ENCODE results near the gene MRPL17.
"Not testable (repeated sequence)": the region's sequence is repeated elsewhere in the genome, so short reads cannot be mapped to it uniquely, and the experiment has no call there.

MRPL17 gene

DNA sequence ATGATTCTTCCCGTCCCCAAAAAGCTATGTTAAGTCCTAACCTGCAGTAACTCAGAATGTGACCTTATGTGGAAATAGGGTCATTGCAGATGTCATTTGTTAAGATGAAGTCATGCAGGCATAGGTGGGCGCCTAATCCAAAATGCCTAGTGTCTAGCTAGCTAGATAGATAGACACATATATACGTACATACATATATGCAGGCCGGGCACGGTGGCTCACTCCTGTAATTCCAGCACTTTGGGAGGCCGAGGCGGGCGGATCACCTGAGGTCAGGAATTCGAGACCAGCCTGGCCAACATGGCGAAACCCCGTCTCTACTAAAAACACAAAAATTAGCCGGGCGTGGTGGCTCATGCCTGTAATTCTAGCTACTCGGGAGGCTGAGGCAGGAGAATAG, 928 bp upstream of the MRPL17 start:
- not testable (repeated sequence) for DNase-seq (ENCODE audit: low spot score); FAIRE-seq

DNA sequence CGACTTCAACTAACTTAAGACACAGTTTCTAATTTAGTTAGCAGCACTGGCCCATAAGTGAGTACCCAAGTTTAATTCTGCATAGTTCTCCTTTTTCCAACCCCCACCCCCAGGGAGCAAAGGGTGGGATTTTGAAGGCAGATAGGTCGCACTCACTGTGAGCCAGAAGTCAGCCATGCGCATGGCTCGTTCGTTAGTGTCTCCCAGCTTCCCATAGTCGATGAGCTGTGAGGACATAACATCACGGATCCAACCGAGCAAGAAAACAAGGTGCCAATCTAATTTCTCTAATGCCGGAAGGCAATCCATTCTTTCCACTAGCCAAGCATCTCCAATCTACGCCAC, 577 bp downstream of the MRPL17 start:
- FAIRE-seq: no peak
- no peak for DNase-seq (ENCODE audit: low spot score)

DNA sequence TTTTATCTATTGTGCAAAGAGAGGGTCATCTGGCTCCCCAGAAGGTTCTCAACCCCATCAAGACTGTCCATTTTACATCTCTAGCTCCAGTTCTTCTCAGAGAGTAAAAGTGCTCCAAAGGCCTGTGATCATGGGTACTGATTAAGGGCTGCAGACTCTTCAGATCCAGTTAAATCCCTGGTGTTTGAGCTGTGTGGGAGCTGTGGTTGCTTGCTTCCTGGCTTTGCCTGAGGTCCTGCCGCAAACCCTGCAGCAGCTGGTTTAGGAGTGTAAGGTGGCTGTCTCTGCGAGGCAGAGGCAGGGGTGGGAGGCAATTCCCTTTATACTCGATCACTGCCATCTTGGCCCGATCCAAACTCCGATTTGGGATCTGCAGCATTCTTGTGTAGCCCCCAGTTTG, 1.2 kb downstream of the MRPL17 start:
- no peak for FAIRE-seq
- no peak for DNase-seq (ENCODE audit: low spot score)

DNA sequence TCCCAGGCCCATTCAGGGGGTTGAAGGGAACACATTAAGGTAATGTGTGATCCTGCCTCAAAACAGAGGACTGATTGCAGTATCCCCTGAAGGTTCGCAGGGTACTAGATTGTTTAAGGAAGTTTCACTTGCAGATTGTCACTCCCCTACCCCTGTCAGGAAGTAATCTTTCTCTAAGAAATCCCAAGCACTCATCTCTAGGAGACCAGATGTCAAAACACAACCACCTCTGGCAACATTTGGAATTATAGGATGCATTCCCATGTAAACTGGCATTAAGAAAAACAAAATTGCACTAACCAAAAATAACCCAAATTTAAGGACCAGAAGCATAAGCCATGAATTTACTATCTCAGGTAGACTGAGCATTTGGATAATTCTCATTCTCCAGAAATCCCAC, 1.6 kb downstream of the MRPL17 start:
- FAIRE-seq: no peak
- DNase-seq (ENCODE audit: low spot score): no peak

DNA sequence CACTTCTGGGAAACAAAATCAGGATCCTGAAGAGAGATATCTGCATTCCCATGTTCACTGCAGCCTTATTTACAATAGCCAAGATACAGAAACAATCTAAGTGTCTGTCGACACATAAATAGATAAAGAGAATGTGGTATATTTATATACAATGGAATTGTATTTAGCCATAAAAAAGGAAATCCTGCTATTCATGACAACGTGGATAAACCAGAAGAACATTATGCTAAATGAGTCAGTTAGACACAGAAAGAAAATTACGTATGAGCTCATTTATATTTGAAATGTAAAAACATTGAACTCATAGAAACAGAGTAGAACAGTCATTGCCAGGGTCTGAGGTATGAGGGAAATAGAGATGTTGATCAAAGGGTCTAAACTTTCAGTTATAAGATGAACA, 6.1 kb downstream of the MRPL17 start:
- DNase-seq (ENCODE audit: low spot score) (no peak), FAIRE-seq (no peak)

DNA sequence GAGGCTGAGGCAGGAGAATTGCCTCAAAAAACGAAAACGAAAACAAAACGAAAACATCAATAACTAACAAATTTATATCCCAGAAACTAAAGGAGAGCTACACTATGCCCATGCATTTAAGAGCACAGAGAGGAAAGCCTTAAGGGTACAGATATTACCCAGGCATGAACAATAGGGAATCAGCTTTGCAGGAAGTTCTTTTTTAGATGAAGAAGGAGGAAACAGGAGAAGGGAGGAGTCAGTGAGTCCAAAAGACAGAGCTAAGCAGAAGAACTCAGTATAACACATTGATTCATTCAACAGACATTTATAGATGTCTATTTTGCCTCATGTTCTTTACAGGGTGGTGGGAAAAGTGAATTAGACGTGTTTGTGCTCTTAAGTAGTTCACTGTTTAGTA, 8.3 kb downstream of the MRPL17 start:
- FAIRE-seq (no peak), DNase-seq (ENCODE audit: low spot score) (no peak)

DNA sequence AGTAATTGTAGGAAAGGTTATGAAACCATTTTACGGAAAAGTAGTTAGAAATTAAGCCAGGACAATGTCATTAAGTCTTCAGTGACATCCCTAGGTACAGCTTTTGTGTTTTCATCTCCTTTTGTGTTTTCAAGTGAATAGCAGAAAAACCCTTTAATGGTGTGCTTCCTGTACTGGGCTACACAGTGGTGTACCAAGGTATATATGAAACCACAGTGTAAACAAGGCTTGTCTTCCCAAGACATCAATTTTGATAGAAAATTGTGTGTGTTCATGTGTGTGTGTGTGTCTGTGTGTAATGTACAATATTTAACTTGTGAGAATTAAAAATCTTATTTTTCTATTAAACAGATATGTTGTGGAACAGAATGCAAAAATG, 8.9 kb downstream of the MRPL17 start:
- DNase-seq (ENCODE audit: low spot score): no peak
- FAIRE-seq: no peak

DNA sequence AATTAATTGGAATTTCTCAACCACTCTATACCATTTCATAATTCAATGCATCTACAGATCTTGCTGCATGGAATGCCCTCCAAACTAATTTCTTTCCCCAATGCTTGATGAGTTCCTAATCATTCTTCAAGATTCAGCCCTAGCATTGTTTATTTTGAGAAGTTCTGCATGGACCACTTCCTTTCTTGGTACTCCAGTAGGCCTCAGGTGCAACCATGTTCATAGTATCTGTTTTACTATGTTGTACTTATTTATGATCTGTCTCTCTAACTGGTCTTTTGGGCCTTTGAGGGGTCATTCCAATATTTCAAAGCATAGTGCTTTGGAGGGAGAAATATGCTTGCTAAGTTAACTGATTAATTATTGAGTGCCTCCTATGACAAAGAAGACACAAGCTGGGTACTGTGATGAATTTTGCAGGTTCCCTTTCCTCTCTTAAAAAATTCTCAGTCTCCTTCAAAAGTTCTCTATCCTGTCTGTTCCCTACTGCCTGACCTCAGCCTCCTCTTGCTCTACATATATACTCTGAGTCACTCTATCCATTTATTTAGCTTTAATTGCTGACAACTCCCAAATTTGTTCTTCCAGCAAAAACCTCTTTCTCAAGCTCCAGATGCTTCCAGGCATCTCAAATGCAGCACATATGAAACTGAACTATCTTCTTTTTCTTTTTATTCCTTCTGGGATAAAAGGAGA, 9.5 kb downstream of the MRPL17 start:
- DNase-seq (ENCODE audit: low spot score) (no peak), FAIRE-seq (no peak)

DNA sequence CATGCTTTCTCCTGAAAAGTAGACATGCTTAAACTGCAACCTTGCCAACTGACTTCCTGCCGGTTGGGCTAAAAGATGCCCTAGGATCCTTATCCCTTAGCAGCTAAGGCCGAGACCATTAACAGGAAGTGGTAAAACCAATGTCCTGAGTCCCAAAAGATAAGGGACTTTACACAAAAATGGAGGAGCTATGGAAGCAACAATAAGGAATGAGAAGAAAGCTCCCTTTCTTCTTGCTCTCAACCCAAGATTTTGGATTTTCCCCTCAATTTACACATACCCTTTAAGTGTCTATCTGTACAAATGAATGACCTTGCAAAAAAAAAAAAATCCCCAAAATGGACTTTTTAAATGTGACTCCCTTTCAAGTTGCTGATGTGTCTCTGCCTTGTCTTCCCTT, 11.1 kb downstream of the MRPL17 start:
- DNase-seq (ENCODE audit: low spot score): no peak
- FAIRE-seq: no peak

DNA sequence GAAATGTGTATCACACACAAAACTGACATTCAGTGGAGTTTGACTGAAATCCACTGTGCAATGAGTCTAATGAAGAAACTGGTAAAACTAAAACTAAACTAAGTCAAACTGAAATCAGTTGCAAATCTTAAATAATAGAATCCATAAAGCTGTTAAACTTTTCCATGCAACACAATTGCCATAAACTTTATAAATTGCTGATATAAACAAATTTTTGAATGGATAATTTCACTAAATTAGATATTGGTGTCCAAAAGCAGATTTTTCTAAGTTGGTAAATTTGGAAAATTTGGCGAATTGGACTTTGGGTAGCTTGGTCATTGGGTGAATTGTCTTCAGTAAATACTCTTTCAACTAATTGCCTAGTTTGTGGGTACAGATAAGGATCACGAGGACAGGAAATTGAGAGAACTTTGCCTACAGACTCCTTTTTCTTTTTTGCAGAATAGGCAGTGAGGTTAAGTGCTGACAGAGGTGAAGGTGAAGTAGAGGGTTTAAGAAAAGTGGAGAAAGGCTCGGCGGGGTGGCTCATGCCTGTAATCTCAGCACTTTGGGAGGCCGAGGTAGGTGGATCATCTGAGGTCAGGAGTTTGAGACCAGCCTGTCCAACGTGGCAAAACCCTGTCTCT, 12.8 kb downstream of the MRPL17 start:
- FAIRE-seq (no peak), DNase-seq (ENCODE audit: low spot score) (no peak)

DNA sequence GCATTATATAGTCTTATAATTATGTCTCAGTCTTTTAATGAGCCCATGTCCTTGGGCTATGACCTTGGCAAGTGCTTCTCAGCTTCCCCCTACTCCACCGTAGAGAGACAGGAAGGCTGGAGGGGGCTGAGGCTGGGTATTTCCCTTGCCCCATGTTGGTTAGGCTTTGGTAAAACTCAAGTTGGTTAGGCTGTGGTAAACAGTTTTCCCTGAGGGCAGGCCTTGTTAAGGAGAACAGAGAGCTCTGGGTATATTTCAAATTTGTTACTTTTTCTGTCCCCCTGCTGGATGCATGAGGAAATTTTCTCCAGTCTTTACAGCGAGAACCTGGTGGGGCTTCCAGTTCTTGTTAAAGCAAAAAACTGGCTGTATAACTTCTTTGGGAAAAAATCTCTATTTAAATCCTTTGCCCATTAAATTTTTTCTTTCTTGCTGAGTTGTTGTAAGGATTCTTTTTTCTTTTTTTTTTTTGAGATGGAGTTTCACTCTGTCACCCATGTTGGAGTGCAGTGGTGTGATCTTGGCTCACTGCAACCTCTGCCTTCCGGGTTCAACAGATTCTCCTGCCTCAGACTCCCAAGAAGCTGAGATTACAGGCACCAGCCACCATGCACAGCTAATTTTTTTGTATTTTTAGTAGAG, 15.3 kb downstream of the MRPL17 start:
- DNase-seq (ENCODE audit: low spot score): no peak
- FAIRE-seq: no peak

DNA sequence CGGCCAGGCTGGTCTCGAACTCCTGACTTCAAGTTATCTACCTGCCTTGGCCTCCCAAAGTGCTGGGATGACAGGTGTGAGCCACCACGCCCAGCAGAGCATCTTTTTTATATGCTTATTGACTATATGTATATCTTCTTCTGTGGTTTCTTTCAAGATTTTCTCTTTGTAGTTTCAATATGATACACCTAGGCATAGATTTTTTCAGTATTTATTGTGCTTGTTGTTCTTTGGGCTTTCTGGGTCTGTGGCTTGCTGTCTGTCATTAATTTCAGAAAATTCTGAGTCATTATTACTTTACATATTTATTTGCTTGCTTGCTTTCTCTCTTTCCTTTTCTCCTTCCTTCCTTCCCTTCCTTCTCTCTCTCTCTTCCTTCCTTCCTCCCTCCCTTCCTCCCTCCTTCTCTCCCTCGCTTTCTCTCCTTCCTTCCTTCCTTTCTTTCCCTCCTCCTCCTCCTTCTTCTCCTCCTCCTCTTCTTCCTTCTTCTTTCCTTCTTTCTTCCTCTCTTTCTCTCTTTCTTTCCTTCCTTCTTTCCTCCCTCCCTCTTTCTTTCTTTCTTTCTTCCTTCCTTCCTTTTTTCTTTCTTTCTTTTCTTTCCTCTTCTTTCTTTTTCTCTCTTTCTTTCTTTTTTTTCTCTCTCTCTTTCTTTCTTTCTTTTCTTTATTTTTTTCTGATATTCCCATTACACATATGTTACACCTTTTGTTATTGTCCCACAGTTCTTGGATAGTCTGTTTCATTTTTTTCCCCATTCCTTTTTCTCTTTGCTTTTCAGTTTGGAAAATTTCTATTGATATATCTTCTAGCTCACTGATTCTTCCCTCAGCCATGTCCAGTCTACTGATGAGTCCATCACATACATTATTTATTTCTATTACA, 16.6 kb downstream of the MRPL17 start:
- DNase-seq (ENCODE audit: low spot score): no peak
- no peak for FAIRE-seq

DNA sequence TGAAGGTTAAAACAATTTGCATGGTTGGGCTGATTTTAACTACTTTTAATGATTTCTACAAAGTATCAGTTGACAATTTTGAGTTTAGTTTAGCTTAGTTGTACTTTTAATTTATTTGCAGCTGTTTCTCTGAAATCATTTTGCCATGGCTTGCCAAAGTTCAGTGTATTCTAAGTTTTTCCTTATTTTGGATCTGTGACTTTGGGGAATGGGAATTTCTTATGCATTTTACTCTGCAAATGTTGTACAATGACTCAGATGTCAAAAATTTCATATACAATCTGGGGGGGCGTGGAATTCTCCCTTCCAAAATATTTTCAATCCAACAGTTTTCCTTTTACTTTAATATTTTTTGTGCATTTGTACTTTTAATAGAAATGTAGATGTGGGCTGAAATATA, 18.6 kb downstream of the MRPL17 start:
- no peak for FAIRE-seq

DNA sequence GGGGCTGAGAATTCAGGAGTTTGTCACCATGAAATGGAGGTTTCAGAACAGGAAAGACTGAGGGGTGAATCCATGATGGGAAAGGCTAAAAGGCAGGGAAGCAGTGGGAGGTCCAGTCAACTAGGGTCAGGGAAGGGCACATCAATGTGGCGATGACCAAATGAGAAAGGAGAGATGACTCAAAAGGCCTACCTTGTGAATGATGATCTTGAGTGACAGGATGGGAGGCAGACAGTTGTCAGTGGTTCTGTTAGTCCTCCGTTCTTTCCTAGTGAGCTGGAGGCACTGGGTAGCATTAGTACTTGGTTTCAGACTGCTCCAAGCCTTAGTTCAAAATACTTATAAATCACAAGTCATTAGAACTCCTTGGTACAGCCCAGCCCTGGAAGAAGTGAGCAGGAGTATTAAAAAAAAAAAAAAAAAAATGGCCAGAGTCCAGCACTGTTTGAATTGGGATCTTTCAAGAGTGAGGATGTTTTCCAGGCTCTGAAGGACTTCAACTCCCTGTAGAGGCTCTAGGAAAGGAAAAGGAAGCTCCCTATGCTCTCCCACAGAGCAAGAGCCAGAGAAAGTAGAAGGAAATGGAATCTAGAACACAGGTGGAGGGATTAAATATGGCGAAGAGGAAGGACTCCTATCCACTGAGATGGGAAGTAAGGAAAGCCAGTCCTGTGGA, 19.2 kb downstream of the MRPL17 start:
- FAIRE-seq: no peak

More for the DNA sequence above, 18.6 kb downstream of the MRPL17 start:
- no peak for DNase-seq (ENCODE audit: low spot score)

DNA sequence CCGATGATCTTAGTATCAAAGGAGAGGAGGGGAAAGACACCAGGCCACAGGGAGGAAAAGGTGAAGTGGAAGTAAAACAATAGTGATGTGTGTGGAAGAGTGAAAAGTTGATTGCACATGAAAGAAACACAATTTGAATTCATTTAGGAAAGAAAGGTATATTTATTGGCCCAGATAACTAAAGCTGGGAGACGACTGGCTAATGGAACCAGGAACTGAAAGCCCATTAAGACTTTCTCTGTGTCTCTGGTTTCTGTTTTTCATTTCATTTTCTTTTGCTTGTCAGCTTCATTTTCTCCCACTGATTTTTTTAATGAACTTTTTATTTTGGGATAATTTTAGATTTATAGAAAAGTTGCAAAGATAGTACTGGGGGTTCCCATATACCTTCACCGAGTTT, 22.4 kb downstream of the MRPL17 start:
- FAIRE-seq: no peak
- DNase-seq (ENCODE audit: low spot score): no peak

More for the DNA sequence above, 19.2 kb downstream of the MRPL17 start:
- DNase-seq (ENCODE audit: low spot score): no peak

DNA sequence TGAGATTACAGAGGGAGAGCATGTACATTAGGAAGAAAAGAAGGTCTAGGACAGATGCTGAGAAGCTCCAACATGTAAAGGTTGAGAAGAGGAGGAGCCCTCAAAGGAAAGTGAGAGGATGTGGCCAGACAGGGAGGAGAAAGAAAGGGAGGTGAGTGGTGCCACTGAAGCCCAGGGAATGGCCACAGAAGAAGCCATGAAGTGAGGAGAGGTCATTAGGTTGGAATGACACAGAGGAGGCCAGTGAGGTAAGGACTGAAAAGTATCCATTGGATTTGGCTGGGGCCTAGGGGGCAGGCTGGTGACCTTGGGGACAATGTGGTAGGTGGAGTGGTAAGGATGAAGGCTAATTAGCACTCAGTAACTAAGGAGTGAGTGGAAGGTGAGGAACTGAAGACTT, 24.5 kb downstream of the MRPL17 start:
- FAIRE-seq (no peak), DNase-seq (ENCODE audit: low spot score) (no peak)

DNA sequence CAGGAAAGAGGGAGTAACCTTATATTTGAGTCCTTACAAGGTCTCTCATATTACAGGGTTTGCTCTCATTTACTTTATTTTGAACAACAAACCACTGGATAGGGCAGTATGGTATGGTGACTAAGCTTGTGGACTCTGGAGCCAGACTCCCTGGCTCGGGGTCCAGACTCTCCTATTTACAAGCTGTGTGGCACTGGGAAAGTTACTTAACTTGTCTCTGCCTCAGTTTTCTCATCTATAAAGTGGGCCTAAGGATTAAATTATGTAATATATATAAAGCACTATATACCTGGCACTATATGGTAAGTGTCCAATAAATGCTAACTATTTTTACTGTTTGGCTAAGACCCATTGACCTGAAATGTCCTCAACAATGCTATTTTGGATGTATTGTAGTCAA, 25.8 kb downstream of the MRPL17 start:
- FAIRE-seq (no peak), DNase-seq (ENCODE audit: low spot score) (no peak)

DNA sequence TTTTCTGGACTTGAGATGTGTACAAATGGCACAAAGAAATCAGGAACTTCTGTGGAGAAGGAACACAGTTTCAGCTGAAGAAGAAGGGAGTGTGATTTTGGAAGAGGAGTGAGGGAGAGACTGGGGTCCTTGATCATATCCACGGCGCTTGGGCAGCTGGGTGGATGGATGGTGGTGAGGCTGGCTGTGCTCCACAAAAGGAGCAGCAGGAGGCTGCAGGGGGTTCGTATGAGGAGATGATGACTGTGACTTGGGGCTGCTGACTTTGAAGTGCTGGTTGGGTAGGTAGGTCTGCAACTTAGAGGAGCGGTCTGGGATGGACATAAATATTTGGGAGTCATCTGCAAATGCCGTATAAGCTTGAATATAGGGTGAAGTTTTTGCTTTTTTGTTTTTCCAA, 26.2 kb downstream of the MRPL17 start:
- DNase-seq (ENCODE audit: low spot score) (no peak), FAIRE-seq (no peak)

DNA sequence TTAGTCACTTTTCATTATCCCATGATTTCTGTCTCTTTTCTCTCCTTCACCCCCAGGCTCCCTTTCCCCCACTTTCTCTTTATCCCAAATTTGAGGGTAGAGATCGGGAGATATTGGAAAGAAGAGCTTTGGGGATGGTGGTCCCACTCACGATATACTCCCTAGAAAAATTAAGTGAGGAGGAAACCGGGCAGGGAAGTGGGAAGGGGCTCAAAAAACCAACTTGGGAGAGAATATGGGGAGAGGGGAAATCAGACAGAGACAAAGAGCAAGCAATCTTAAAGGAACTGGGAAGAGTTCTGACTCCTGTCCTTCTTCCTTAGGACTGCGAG, 26.6 kb downstream of the MRPL17 start:
- FAIRE-seq (no peak), DNase-seq (ENCODE audit: low spot score) (no peak)

DNA sequence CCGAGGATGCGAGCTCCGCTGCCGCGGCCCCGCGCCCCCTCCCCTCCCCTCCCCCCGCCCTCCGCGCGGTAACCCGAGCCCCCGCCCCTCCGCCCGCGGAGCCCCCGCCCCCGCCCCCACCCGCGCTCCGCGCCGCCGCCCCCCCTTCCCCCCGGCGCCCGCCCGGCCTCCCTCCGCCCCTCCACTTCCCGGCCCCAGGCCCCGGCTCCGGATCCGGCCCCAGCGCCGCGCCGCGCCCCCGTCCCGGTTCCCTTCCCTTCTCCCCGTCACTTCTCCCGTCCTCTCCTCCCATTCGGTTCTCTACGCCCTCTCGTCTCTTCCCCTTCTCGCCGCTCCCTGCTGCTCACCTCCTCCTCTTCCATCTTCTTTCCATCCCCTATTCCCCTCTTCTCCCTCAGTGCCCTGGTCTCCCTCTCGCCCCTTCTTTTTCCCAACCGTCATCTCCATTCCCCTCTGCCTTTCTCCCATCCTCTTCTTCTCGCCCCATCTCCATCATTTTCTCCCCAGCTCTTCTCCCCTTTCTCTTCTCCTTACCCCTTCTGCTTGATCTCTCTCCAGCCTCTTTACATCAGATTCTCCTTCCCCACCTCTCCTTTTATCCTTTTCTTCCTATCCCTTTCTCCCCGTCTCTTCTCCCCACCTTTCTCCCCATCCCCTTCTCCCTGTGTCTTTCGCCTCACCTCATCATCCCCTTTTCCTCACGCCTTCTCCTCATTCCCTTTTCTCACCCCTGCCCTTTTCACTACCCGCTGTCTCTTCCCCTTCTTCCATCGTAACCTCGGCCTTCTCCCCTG, 27.2 kb downstream of the MRPL17 start, which contains the start of gene DCHS1:
DCHS1 (minus strand) TSS at position 20 of the 794 bp plus-strand sequence. CDS start 14,196 bp downstream, outside the sequence.
- no peak for DNase-seq (ENCODE audit: low spot score)
- FAIRE-seq: no peak
